ENCODE data around the gene CNIH1. TPM values are rescaled to one million over a fixed set of nuclear protein-coding genes. Genes with fewer than 3 reads are reported as not detected.

The CNIH1 gene
- total and polyA plus RNA-seq, 2 of the 13 experiments (the other 11 are each of a cell fraction or from before 2014, with no cell fraction given), result 166 to 421 TPM

GRCh38 chr14:54489318-54489683 is 48.1 kb upstream of the CNIH1 start (continued):
- TF ChIP-seq ZBTB34 (CRISPR knock-in tag; IDR thresholded peaks at IDR 0.05) (no peak), PBX2 (CRISPR knock-in tag; IDR thresholded peaks at IDR 0.05) (no peak), PTBP1 (IDR thresholded peaks at IDR 0.05; ENCODE audit: low read depth, low read length, poor library complexity, severe bottlenecking) (no peak), ZNF770 (CRISPR knock-in tag; IDR thresholded peaks at IDR 0.05) (peak; percentile 47; the same call in 1 of the 2 replicates), ZNF460 (CRISPR knock-in tag; IDR thresholded peaks at IDR 0.05; ENCODE audit: borderline replicate concordance) (no peak), ZNF431 (CRISPR knock-in tag; IDR thresholded peaks at IDR 0.05; ENCODE audit: borderline replicate concordance, low read depth) (0 out of 2 replicates have a peak, but pooled peaks have one; percentile 17), SIN3B (IDR thresholded peaks at IDR 0.05; ENCODE audit: low read length) (no peak), POLR2AphosphoS5 (IDR thresholded peaks at IDR 0.05; ENCODE audit: low read depth, low read length) (no peak), HNF1B (CRISPR knock-in tag; IDR thresholded peaks at IDR 0.05) (no peak), NR2F1 (CRISPR knock-in tag; IDR thresholded peaks at IDR 0.05) (no peak), ZNF441 (CRISPR knock-in tag; IDR thresholded peaks at IDR 0.05; ENCODE audit: borderline replicate concordance) (no peak), TEAD2 (CRISPR knock-in tag; IDR thresholded peaks at IDR 0.05) (no peak), KMT2B (CRISPR knock-in tag; IDR thresholded peaks at IDR 0.05) (no peak), CSRNP2 (CRISPR knock-in tag; conservative IDR thresholded peaks at IDR 0.05; ENCODE audit: low read depth) (no peak), DPF2 (CRISPR knock-in tag; IDR thresholded peaks at IDR 0.05; ENCODE audit: borderline replicate concordance, low read depth) (no peak), TARDBP (CRISPR knock-in tag; IDR thresholded peaks at IDR 0.05) (no peak), ZNF337 (CRISPR knock-in tag; IDR thresholded peaks at IDR 0.05; ENCODE audit: borderline replicate concordance, low read depth) (no peak), MAFG (CRISPR knock-in tag; IDR thresholded peaks at IDR 0.05) (no peak), ZNF282 (IDR thresholded peaks at IDR 0.05; ENCODE audit: partially characterized antibody) (no peak), ZSCAN9 (CRISPR knock-in tag; IDR thresholded peaks at IDR 0.05; ENCODE audit: borderline replicate concordance) (no peak), NAIF1 (CRISPR knock-in tag; IDR thresholded peaks at IDR 0.05; ENCODE audit: borderline replicate concordance) (0 out of 2 replicates have a peak, but pooled peaks have one; percentile 10), ZSCAN29 (CRISPR knock-in tag; conservative IDR thresholded peaks at IDR 0.05) (no peak), PRMT3 (CRISPR knock-in tag; IDR thresholded peaks at IDR 0.05; ENCODE audit: borderline replicate concordance, low read depth) (no peak), SRSF4 (IDR thresholded peaks at IDR 0.05; ENCODE audit: low read depth, low read length, poor library complexity, severe bottlenecking) (no peak)

Data from HepG2 (cell line).